Sigmoid colon (tissue), 4 donors: ENCODE data around the gene NT5DC3.

ENCODE experiments used
- EP300 ChIP-seq, 4 donors: sonication (generic); formaldehyde crosslinking; IDR thresholded peaks; one replicate each; pipeline ENCODE4 v1.6.1; 2017; ENCODE audit warnings: antibody characterized with exemption in 4 of 4
- POLR2A ChIP-seq, 2 donors: fragments of 450-650 bp; IDR thresholded peaks; one replicate each; pipeline ENCODE4 v1.6.1; 2016; ENCODE audit warnings: antibody characterized with exemption in 2 of 2, mild to moderate bottlenecking in 2 of 2, moderate library complexity in 2 of 2
- POLR2AphosphoS5 ChIP-seq, 4 donors: sonication (generic); formaldehyde crosslinking; IDR thresholded peaks; one replicate each; pipeline ENCODE4 v1.6.1; 2017; ENCODE audit warnings: antibody characterized with exemption in 4 of 4
- TF ChIP-seq, protein P1 (sequence below), 4 experiments: fragments of 450-650 bp in 3 of 4; fragments of 200-600 bp in 1 of 4; IDR thresholded peaks; one replicate each; pipeline ENCODE4 v1.5.1; 2016 to 2019; ENCODE audit warnings: antibody characterized with exemption in 4 of 4, mild to moderate bottlenecking in 3 of 4, moderate library complexity in 2 of 4

DNA sequence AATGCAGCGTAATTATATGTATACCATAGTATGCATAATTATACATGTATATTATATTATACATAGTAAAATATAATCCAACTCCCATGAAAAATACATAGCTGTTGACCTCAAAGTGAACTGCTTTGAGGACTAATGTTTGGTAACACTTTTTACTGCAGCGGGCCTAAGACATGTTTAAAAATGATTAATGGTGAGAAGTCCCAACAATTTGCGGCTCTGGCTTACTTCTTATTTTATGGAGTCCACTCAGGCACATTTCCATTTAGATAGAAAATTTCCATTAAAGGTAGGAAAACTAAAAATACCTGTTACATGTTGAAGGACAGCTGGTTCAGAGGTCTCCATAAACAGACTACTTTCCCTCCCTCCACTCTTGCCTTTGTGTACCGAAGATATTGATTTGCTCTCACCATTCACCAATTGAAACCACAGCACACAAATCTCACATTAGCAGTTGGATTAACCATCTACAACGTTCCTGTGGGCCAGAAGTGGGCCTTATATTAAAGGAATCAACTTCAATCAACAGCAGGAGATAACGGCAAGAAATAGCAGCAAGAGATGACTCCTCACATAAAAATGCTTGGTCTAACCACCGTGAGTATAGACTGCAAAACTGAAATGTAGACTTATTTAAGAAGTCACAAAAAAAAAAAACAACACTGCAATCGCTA lies 14.1 kb upstream of the NT5DC3 start:
- TF ChIP-seq, protein P1, sequence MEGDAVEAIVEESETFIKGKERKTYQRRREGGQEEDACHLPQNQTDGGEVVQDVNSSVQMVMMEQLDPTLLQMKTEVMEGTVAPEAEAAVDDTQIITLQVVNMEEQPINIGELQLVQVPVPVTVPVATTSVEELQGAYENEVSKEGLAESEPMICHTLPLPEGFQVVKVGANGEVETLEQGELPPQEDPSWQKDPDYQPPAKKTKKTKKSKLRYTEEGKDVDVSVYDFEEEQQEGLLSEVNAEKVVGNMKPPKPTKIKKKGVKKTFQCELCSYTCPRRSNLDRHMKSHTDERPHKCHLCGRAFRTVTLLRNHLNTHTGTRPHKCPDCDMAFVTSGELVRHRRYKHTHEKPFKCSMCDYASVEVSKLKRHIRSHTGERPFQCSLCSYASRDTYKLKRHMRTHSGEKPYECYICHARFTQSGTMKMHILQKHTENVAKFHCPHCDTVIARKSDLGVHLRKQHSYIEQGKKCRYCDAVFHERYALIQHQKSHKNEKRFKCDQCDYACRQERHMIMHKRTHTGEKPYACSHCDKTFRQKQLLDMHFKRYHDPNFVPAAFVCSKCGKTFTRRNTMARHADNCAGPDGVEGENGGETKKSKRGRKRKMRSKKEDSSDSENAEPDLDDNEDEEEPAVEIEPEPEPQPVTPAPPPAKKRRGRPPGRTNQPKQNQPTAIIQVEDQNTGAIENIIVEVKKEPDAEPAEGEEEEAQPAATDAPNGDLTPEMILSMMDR (IDR thresholded peaks at IDR 0.05): no peak
- no peak for TF ChIP-seq POLR2A (IDR thresholded peaks at IDR 0.05)
- peak; percentile 91 to 98 (median 96) for TF ChIP-seq EP300 (IDR thresholded peaks at IDR 0.05)
- TF ChIP-seq POLR2AphosphoS5 (IDR thresholded peaks at IDR 0.05): peak; percentile 87 to 95 (median 94)
